Subcutaneous adipose tissue (tissue), 4 donors: Measurements from ENCODE around the gene TEAD3. TPM values are rescaled to one million over a fixed set of nuclear protein-coding genes. Genes with fewer than 3 reads are reported as not detected.

ENCODE experiments used
- CTCF ChIP-seq: fragments of 450-650 bp; IDR thresholded peaks from one replicate; pipeline ENCODE4 v1.5.1; 2016; ENCODE audit warnings: low read depth, mild to moderate bottlenecking, control low read depth, antibody characterized with exemption, moderate library complexity
- total RNA-seq, 4 donors: library from RNA; depleted of rRNA; stranded (reverse); fragments of >200 nt; gene quantifications; one replicate each; pipeline ENCODE4 v1.1.0, GENCODE V29; 2016

TEAD3 gene
- total RNA-seq, 4 donors from 2014 or later: 4.1 to 6.2 (median 4.7) TPM

DNA sequence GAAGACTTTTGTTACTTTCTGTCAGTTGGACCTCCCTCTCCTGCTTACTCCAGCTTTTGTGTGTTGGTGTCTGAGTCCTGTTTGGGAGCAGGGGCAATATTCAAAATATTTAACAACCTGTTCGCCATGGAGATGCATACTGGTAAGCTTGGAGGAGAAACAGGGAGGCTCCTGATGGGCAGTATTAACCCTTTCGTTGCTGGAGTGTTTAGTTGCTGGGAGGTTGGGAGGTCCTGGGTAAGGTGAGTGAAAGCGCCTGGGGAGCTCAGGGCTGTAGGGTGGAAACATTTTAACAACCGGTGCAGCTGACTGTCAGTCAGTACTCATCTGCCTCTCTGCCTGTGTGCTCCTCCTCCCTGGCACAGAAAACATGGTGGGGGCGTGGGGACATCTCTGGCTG is 11.7 kb upstream of the TEAD3 start:
- no peak for TF ChIP-seq CTCF

GRCh38 chr6:35508027-35508426 is 11.1 kb upstream of the TEAD3 start:
- TF ChIP-seq CTCF: no peak

DNA sequence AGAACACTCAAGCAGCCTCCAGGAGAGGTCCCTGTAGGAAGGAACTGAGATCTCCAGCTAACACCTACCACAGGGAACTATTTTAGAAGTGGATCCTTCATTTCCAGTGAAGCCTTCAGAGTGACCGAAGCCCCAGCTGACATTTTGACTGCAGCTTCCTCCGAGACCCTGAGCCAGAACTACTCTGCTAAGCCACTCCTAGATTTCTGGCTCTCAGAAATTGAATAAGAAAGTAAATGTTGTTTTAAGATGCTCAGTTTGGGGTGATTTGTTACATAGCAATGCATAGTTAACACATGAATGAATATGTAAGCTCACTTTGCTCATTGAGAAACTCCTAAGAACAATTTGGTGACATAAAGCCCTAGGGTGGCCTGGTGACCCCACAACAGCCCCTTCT is 10.3 kb upstream of the TEAD3 start:
- TF ChIP-seq CTCF: no peak

DNA sequence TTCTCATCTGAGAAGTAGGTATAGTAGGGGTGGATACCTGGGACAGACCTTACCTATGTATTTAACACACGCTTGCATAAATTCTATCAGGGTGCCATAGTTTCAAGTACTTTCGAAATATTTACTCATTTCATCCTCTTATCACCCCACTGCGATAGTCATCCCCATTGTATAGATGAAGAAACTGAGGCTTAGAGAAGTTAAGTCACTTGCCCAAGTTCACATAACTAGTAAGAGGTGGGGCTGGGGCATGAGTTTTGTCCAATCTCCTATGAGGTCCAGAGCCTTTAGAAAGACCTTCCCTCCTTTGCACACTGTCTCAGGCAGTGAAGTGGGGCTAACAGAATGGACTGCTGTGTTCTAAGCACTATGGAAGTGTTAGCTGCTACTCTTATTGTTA is 9.7 kb upstream of the TEAD3 start:
- no peak for TF ChIP-seq CTCF

- TF ChIP-seq CTCF: no peak
Measured at GRCh38 chr6:35505999-35506412, 9.1 kb upstream of the TEAD3 start.

DNA sequence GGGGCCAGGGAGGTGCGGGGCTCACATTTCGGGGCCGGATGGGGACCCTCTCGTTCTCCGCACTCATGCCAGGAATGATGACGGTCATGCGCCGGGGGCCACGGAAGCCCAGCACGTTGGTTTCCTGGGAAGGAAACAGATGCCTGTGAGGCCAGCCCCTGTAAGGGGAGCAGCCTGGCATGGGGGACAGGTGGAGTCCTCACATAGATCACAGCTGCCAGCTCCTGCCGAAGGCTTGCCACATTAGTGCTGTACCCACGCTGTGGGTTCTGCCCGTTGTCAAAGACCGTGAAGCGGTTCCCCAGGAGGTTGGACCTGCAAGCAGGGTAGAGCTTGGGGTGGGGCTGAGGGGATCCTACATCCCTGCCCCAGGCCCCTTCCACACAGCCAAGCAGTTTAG is 6.7 kb upstream of the TEAD3 start:
- no peak for TF ChIP-seq CTCF

GRCh38 chr6:35501784-35502183 is 4.9 kb upstream of the TEAD3 start:
- no peak for TF ChIP-seq CTCF

GRCh38 chr6:35500782-35501181 is 3.9 kb upstream of the TEAD3 start:
- TF ChIP-seq CTCF: no peak
